ENCODE data around the gene FGF10.

The FGF10 gene

DNA sequence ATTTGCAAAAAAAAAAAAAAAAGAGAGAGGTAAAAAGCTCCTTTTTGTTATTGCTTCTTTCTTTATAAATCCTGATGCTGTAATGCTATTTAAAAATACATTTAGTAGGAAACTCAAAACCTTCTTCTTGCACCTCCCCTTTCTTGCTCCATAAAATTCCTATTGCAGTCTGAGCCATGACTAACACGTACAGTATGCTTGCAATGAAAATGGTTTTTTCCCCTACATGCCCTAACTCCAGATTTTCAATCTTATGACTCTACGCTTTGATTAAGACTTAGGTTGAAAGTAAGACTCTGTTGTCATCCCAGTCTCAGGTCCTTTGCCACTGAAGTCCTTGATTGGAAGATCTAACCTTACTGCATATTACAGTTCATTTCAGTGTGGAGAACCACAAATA, 23.9 kb downstream of the FGF10 start:
- DNase-seq, result no peak
- Histone ChIP-seq H3K4me3 (ENCODE audit: low read depth, low read length) (no peak overlapping the region), H3K36me3 (no peaks in the 10 kb centered on the region), H3K9me3 (ENCODE audit: severe bottlenecking) (no peaks in the 10 kb centered on the region), H3K27me3 (ENCODE audit: insufficient read depth, low read depth, severe bottlenecking) (peaks cover 54% of the 10 kb centered on the region), H3K27ac (no peak overlapping the region)
- TF ChIP-seq, protein P1, sequence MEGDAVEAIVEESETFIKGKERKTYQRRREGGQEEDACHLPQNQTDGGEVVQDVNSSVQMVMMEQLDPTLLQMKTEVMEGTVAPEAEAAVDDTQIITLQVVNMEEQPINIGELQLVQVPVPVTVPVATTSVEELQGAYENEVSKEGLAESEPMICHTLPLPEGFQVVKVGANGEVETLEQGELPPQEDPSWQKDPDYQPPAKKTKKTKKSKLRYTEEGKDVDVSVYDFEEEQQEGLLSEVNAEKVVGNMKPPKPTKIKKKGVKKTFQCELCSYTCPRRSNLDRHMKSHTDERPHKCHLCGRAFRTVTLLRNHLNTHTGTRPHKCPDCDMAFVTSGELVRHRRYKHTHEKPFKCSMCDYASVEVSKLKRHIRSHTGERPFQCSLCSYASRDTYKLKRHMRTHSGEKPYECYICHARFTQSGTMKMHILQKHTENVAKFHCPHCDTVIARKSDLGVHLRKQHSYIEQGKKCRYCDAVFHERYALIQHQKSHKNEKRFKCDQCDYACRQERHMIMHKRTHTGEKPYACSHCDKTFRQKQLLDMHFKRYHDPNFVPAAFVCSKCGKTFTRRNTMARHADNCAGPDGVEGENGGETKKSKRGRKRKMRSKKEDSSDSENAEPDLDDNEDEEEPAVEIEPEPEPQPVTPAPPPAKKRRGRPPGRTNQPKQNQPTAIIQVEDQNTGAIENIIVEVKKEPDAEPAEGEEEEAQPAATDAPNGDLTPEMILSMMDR (IDR thresholded peaks at IDR 0.05; ENCODE audit: low read depth, low read length), result no peak

DNA sequence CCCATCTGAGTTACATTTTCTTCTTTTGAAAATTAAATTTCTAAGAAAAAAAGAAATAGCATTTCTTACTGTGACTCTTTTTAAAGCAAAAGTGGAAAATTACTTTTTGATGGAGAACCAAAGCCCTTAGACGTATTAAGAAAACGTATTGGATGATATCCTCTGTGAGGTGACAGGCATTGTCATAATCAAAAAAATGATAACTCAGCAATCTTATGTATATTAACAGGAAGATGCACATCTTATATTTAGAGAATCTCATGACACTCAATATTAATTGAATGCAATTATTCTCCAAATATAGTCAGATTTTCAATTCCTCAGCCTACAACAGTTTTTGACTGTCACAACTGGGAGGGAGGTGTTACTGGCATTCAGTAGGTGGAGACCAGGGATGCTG, 25.1 kb downstream of the FGF10 start:
- no peak for DNase-seq
- TF ChIP-seq, protein P1 (IDR thresholded peaks at IDR 0.05; ENCODE audit: low read depth, low read length), result no peak
- Histone ChIP-seq H3K27ac (no peak overlapping the region), H3K4me3 (ENCODE audit: low read depth, low read length) (no peak overlapping the region), H3K9me3 (ENCODE audit: severe bottlenecking) (no peaks in the 10 kb centered on the region), H3K27me3 (ENCODE audit: insufficient read depth, low read depth, severe bottlenecking) (peaks cover 47% of the 10 kb centered on the region), H3K36me3 (no peaks in the 10 kb centered on the region)

DNA sequence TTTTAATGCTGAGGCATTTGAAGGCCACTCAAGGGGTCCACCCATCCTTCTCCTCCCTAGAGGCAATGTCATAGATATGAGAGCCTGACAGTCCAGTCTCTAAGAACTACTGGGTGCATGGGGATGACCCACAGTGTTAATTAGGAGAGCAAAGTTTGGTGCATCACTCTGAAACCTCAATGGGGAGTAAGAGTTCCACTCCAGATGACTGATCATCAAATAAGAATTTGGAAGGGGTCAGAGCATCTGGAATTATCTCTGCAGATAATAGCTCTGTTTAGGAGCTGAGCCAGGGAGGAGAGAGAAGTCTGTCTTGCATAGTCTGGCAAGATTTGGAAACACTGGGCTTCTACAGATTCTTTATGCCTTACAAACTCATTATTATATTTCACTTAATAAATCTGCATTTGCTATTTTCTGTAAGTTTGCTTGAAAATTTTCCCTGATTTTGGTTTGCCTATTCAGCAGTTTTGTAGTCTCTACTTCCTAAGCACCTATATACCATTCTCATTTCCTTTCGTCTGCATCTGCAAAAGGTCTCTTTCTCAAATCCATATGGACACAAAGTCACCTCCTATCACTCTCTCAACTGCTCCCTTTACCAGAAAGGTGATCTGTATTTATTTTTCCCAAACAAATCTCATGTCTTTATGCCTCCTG, 27.7 kb downstream of the FGF10 start:
- no peak overlapping the region for H3K4me3 ChIP-seq (ENCODE audit: low read depth, low read length)
- peaks cover 41% of the 10 kb centered on the region for H3K27me3 ChIP-seq (ENCODE audit: insufficient read depth, low read depth, severe bottlenecking)
- H3K9me3 ChIP-seq (ENCODE audit: severe bottlenecking), result no peaks in the 10 kb centered on the region
- no peak for DNase-seq
- no peaks in the 10 kb centered on the region for H3K36me3 ChIP-seq
- H3K27ac ChIP-seq, result no peak overlapping the region
- TF ChIP-seq, protein P1 (IDR thresholded peaks at IDR 0.05; ENCODE audit: low read depth, low read length), result no peak

DNA sequence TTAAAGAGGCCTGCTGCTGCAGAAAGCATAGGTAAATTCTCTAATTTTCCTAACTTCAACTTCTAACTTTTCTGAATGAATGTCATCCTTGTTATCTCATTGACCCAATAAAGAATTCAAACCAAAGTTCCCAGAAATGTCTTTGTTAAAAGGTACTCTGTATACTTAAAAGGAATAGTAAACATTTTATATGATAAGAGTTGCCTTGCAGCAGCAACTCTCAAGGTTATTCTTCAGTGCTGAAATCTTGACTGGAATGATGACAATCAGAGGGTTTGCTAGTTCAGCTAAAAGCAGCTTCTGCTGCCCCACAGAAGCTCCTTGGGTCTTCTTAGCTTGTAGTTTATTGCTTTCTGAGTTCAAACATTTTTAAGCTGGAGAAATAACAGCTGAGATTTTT, 28.3 kb downstream of the FGF10 start:
- H3K4me3 ChIP-seq (ENCODE audit: low read depth, low read length), result no peak overlapping the region
- H3K27ac ChIP-seq, result no peak overlapping the region
- no peaks in the 10 kb centered on the region for H3K9me3 ChIP-seq (ENCODE audit: severe bottlenecking)
- H3K36me3 ChIP-seq, result no peaks in the 10 kb centered on the region
- TF ChIP-seq, protein P1 (IDR thresholded peaks at IDR 0.05; ENCODE audit: low read depth, low read length), result no peak
- peaks cover 40% of the 10 kb centered on the region for H3K27me3 ChIP-seq (ENCODE audit: insufficient read depth, low read depth, severe bottlenecking)
- DNase-seq, result no peak

DNA sequence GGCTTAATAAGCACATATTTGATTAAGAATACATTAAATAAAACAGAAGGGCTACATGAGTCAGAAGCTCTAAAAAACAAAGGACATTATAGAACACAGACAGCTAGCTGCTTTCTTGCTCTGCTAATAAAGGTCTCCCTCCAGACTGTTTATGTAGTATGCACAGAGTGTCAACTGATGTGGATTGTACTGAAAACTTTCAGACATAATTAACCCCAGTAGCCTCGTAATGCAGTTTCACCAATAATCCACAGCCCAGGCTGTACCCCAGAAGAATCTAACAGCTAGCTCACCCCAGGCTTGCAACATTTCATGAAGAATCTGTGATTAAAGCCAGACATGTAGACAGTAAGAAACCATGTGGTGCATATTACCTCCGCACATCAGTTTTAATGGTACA, 30.8 kb downstream of the FGF10 start:
- Histone ChIP-seq H3K27me3 (ENCODE audit: insufficient read depth, low read depth, severe bottlenecking) (peaks cover 44% of the 10 kb centered on the region), H3K27ac (no peak overlapping the region), H3K9me3 (ENCODE audit: severe bottlenecking) (no peaks in the 10 kb centered on the region), H3K4me3 (ENCODE audit: low read depth, low read length) (no peak overlapping the region), H3K36me3 (no peaks in the 10 kb centered on the region)
- DNase-seq, result no peak
- TF ChIP-seq, protein P1 (IDR thresholded peaks at IDR 0.05; ENCODE audit: low read depth, low read length), result no peak

DNA sequence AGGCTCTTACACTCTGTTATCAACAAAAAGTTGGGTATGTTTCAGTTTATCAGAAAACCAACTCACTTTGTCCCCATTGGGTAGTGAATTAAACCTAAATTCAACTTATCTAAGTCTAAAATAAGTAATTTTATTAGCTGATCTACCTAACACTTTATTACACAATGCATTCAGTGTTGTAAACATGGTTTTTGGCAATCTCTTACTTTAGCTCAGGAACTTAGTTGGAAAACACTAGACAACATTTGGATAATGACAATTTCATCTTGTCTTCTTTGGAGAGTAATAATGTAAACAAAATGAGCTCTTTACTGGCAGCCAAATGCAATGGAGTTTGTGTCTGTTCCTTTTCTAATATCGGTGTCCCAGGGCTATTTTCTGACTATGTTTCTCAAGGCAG, 33.0 kb downstream of the FGF10 start:
- no peak overlapping the region for H3K27ac ChIP-seq
- TF ChIP-seq, protein P1 (IDR thresholded peaks at IDR 0.05; ENCODE audit: low read depth, low read length), result no peak
- DNase-seq, result no peak
- no peak overlapping the region for H3K4me3 ChIP-seq (ENCODE audit: low read depth, low read length)
- H3K27me3 ChIP-seq (ENCODE audit: insufficient read depth, low read depth, severe bottlenecking), result peaks cover 47% of the 10 kb centered on the region
- H3K36me3 ChIP-seq, result no peaks in the 10 kb centered on the region
- H3K9me3 ChIP-seq (ENCODE audit: severe bottlenecking), result no peaks in the 10 kb centered on the region
